Left renal pelvis (tissue), 4 donors: ENCODE results near the gene BIN1. TPM values are rescaled to one million over a fixed set of nuclear protein-coding genes. Genes with fewer than 3 reads are reported as not detected.

Experiments used
- DNase-seq, 4 donors: peaks; one replicate each; pipeline ENCODE4 v3.0.0-alpha.2; 2013; ENCODE audit warnings: low read depth in 4 of 4, low spot score in 3 of 4
- polyA plus RNA-seq, 4 donors: library from polyadenylated mRNA; unstranded; fragments of 120-200 nt; gene quantifications; one replicate each; pipeline ENCODE4 v1.2.1, GENCODE V29; 2013; ENCODE audit not compliant: insufficient read length in 4 of 4

Gene BIN1
- polyA plus RNA-seq, 4 donors, result 77.2 to 128 (median 93.0) TPM

DNA sequence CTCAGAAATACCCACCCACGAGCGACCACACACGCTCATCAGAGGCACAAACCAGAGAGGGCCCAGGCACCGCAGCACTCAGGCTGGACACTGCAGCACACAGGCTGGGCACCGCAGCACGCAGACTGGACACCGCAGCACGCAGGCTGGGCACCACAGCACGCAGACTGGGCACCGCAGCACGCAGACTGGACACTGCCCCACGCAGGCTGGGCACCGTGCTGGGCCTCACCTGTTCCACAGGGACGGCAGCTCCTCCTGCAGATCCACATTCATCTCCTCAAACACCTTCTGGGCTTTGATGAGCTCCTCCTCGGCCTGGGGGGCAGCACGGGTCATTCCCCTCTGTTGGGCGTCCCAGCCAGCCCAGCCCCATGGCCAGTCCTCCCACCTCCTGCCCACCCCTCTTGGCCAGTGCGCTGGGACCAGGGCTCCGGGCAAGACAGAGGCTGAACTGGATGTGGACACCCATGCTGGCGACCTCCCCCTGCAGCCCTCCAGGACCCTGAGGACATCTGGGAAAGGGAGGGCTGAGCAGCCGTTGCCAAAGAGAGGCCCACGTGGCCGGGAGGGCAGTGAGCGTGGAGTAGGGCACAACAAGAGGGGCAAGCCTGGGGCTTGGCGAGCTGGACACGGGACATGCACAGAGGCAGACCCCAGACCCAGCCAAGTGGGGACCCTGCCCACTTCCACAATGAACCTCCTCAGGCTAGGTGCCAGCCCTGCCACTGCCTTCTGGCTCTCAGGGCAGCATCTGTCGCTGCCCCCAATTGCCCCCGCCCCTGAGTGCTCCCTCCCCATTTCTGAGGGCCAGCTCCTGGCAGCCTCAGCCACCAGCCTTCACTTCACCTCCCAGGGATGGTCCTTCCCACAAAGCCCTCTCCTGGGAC, 43.0 kb downstream of the BIN1 start:
- DNase-seq, result no peak

DNA sequence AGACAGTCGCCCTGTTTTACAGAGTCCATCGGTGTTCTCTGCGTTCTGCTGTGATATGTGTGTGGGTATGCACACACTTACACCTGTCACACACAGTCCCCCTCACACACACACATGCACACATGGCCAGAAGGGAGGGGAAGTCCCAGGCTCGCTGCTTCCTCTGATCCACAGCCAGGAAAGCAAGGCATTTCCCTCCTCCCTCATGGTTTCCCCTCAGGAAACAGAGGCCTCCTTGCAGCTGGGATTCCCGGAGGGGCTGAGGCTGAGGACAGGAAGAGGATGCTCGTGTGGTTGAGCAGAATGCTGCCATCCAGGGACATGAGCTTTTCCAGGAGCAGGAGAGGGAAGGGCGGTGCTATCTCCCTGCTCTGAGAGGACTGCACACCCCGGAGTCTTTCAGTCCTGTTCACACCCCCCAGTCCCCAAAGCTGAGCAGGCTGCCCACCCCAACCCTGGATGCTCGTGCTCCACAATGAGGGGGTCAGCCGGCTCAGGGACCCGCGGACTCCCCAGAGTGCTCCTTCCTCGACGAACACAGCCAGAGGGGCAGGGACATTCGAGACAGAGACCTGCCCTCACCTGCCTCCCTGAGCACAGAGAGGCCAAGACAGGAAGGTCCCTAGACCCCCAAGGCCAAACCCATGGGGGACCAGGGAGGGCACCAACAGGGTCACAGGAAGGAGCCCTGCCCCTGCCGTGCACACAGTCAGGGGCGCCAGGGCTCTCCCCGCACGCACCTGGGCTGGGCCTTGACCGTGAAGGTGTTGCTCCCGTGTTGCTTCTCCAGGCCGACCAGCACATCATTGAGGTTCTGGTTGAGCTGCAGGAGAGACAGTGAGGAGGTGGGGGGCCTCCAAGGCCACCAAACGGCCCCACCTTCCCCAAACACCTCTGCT, 45.3 kb downstream of the BIN1 start:
- no peak for DNase-seq

DNA sequence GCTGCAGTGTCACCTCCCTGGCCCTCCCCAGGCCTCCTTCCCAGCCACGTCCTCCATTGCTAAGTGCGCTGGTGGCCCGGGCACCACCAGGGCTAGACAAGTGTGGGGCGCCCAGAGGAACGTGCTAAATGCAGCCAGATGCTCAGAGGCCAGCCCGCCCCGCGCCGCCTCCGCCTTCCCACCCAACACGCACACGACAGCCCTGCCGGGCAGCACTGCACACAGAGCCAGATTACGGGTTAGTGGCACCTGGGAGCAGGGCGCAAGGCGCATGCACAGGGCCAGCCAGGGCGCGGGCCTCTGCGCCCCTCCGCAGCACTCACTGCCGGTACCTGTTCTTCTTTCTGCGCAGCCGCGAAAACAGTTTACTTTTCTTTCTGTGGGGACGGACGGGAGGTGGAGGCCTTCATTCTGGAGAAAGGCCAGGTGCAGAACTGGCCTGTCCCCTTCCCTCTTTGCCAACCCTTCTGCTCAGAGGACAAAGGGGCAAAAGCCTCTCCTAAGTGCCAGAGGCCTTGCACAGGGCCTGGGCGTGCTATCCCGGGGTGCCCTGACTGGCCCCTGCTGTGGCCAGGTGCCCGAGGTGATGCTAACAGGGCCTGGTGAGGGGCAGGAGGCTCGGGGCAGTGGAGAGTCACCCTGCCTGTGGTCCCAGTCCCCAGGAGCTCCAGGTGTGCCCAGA, 46.5 kb downstream of the BIN1 start:
- DNase-seq, result no peak

DNA sequence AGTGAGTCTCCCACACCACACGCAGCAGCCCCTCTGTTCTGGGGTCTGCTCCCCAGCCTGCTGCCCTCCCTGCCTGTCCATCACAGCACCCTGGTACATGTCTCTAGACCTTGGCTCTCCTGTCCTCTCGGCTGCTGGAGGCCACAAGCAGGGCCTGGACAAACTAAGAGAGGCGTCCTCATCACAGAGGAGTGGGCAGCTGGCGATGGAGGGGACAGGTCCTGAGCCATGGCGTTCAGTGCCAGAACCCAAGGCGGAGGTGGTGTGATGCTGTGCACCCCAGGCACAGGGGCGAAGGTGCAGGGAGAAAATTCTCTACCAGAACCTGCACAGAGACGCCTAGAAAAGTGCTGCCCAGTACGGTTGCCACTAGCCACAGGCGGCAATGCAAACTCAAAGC, 47.4 kb downstream of the BIN1 start:
- no peak for DNase-seq

DNA sequence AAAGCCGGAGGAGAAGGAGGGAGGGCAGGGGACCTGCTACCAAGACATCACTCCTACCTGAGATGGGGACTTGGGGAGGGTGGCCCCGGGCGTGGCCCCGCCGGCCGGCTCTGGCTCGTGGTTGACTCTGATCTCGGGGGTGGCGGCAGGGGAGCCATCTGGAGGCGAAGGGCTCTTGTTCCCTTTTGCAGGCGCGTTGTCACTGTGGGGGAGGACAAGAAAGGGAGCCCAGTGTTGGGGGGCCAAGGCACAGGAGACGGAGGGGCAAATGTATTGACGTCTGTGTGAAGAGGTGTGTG, 48.1 kb downstream of the BIN1 start:
- no peak for DNase-seq

DNA sequence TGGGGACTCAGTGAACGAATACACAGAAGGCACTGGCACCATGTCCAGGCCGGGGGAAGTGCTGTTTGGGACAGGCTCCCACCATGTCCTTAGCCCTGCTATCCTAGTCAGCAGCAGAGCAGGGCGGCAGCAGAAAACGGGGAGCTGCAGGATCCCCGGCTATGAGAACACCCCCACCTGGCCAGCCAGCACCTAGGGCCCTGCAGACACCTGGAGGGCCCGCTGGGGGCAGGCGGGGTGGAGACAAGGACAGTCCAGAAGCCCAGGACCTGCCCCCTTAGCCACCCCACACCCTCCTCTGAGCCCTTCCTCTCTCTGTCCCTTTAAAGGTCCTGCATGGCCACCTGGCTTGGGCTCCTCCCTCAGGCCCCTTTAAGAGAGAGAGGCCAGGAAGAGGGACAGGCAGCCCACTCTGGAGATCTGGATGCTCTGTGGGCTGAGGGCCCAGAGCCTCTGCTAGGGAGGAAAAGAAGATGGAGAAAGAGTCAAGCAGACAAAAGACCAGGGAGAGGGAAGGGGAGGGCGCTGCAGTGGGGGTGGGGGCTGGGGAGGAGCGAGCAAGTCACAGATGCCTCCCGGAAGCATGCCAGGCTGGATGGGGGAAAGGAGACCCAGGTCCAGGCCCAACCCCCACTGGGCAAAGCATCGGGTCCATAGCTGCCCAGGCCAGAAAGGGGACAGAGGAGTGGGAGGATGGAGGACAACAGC, 48.6 kb downstream of the BIN1 start:
- DNase-seq, result no peak

DNA sequence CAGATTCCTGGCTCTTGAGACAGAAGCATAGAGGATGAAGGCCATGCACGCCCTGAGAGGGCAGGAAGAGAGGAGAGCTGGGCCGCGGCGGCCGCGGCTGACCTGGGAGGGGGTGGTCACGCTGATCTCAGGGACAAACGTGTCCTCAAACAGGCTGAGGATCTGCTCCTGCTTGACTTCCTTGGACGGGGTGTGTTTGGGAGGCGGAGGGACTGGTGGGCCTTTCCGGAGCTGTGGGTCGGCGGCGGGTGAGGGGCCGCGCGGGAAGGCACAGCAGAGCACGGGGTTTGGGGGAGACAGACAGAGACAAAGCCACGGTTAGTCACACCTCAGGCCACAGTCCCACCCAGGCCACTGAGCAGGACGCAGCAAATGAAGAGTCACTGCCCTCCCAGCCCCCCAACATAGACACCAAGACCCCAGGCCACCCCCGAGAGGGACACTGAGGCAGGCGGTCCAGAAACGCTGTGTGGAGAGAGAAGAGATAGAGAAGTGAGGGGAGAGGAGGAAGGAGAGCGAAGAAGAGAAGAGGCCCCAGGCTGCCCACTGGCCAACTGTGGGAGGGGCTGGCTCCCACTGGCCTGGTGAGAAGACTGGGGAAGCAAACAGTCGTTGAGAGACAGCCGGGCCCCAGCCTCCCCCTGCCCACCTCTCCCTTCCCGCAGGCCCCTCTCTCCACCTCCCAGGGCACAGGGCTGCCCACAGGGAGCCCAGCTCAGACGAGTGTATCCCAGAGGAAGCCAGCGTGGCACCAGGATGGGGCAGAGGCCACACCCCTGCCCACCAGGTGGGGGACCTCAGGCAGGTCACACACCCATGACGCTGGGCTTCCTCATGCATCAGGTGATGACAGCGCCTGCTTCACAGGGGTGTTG, 49.3 kb downstream of the BIN1 start:
- DNase-seq, result no peak

DNA sequence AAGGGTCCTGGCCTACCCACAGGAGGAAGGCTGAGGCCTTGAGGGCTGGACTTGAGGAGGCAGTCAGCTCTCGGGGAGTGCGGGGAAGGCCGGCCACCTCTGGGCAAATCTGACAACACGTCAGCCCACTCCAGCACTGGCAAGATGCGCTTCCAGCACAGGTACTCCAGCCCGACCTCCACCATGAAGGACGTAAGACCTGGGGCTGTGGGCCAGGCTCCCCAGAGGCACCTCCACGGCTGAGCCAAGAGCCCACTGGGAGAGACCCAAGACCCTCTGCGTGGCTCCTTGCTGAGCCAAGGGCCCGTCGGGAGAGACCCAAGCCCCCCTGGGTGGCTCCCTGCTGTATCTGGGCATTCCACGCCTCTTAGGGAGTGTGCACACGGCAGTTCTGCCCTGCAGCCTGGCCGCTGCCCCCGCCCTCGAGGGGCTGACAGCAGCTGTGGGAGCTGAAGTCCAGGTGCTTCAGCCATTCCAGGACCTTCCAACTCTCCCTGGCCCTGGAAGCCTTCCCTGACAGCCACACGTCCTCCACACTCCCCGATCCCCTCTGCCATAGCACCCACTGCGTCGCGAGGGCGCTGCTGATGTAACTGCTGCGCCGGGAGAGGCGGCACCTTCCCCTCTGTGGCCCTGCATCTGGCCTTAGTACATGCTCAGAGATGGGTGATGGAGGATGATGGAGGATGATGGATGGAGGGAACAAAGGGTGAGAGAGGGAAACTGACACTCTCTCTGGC, 50.2 kb downstream of the BIN1 start:
- DNase-seq, result no peak

DNA sequence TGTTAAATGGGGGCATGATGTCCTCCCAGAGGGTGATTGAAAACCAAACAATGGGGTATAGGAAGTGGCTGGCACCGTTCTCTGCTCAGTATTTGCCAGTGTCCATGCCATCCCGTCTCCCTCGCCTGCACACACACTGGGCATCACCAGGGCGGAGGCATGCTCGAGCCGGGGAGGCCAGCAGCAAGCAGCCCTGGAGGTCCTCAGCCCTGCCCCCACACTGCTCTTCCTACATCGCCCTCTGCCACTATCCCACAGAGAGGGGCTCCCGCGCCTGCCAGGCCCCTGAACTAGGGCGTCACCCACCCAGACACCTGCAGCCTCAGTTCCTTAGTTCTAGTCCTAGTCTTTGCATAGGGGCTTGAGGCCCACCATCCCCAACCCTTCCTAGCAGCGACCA, 50.9 kb downstream of the BIN1 start:
- no peak for DNase-seq

DNA sequence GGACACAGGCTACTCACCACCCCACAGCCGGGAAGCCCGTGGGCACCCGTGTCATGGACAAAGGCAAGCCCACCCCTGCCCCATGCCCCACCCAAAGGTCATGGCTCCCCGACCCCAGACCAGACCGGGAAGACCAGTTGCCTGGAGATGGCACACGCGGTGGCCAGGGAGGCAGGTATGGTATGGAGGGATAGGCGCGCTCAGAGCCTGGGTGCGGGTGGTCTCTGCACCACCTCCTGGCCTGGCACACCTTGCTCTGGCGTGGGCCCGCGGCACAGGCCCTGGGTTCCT, 51.2 kb downstream of the BIN1 start:
- DNase-seq, result no peak

DNA sequence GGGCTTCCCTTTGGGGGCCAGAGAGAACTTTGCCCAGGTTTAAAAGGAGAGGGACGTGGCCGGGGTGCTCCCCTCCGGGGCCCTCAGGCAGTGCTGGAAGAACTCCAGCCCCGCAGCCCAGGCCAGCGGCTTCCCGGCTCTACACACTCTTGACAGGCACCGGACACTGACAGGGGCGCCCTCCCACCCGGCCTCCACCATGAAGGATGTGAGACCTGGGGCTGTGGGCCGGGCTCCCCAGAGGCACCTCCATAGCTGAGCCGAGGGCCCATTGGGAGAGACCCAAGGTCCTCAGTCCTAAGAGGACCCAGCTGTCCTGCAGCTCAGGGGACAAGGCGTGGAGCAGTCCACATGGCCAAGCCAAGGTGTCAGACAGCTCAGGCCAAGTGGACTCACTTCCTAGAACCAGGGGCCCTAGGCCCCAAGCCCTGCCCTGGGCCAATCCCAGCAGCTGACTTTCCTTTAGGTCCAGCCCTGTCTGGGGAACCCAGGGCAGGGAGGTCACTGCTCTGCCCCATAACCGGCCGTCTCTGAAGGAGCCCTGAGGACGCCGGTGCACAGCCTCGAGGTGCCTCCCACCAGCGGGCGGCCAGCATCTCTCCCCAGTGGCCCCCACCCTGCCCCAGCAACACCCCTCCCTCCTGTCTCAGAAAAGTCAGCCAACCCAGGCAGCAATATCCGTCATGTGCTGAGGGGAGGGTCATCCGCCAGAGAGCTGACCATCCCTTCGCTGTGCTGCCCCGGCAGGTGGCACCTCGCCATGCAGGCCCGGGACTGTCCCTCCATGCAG, 51.8 kb downstream of the BIN1 start:
- no peak for DNase-seq

DNA sequence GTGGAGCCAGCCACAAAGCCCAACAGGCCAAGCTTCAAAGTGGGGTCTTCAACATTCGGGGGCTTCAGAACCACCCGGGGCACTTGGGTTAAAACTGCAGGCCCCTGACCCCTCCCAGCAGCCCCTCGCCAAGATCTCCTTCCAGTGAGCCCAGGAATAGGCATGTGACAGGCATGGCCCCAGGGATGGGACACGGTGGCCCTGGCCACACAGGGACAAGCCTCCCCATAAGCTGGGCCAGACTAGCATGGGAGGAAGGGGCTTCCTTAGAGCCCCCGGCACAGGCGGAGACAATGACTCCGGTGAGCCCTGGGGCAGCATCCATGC, 52.4 kb downstream of the BIN1 start:
- DNase-seq, result no peak

DNA sequence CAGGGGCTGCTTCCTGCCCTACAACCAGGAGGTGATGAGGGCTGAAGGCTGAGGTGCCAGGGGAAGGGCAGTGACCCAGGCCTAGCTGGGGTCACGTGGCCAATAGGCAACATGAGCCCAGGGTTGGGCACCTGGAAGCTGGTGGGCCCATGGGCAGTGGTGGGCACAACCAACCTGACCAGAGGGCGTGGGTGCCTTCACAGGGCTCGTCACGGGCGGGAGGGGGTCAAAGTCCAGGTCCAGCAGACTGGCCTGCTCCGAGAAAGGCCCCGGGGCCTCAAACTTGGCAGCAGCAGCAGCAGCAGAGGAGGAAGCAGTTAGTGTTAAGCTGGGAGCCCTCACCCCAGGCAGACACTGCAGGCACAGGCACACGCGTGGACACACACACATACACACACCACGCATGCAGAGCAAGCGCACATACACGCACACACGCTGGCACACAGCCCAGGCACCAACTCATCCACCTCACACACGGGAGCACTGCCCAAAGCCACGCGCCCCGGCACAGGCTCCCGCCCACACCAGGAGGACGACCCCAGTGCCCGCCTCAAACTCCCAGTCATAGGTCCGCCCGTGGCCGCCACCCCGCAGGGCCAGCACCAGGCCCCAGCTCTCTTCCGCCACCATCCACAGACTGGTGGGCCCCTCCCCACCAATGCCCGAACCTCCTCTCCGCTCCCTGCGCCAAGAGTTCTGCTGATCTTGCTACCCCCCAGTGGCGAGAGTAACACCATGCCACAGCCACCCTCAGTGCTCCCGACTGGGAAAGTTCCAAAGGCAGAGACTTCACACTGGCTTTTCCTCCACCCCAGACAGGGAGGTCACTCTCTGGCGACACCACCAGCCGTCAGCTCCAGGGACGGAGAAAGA, 53.0 kb downstream of the BIN1 start:
- no peak for DNase-seq

DNA sequence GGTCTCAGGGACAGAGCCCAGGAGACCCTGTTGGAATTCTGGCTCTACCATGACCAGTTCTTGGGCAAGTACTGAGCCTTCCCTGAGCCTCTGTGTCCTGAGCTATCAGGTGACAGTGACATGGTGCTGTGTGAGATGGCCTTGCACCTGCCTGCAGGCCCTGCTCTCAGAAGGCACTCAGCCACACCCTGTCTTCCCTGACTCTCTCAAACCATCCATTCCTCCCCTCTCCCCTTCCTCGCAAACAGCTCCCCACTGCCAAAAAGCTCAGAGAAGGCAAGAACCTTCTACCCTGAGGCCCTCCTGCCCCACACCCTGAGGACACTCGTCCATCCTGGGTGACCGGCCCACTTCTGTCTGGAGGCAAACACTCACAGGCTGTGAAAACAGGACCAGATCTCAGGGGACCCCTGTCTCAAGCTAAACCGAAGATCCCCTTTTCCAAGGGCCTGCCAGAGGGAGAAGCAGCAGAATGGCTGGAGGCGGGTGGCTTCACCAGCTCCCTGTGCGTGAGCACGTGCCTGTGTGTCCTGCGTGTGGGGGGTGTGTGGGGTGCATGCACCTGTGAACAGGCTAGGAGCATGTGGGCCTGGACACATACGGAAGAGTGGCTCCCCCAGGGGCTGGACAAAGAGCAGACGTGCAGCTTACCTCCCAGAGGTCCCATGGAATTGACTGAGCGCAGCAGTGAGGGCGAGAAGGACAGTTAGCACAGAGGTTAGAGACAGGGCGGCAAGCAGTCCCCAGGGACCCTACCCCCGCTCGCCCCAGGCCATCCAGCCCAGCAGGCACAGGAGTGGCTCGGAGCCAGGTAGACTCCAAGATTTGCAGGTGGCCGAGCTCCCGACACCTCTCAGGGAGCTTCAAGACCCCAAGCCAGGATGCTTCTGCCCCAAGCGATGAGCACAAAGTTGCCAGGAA, 53.9 kb downstream of the BIN1 start:
- no peak for DNase-seq

DNA sequence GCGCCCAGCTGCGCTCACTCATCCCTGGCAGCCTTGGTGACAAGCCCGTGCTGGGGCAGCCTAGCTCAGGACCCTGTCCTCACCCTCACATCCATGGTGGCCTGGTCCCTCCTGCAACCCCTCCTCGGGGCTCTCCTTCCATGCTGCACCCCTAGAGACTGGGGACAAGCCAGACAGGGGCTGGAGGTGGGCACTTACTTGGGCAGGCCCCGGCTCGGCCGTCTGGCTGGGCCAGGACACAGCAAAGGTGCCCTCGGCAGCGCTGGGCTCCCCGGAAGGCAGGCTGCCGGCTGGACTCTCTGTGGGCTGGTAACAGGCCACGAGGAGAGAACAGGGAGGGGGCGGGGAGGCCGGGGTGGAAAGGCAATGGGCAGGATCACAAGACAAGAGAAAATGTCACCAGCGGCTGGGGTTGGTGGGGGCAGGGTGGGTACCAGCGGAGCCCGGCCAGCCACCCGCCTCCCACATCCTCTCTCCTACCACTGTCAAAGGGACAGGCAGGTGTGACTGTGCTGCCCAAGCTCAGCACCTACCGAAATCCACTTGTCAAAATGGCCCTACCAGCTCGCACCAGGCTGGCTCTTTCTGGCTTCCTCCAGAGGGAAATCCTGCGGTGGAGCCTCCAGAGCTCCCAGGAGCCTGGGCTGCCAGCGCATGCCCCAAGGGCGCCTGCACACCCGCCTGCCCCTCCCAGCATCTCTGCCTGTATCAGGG, 54.7 kb downstream of the BIN1 start:
- DNase-seq, result no peak
